Osteocyte (in vitro differentiated cells): Measurements from ENCODE around the gene HHIP. TPM values are rescaled to one million over a fixed set of nuclear protein-coding genes. Genes with fewer than 3 reads are reported as not detected.

Experiments used
- DNase-seq: peaks from one replicate; pipeline ENCODE4 v3.0.0; 2021; ENCODE audit warnings: mixed read lengths; ENCODE audit not compliant: unreplicated experiment; ENCODE audit errors: extremely low spot score
- H3K27ac Mint-ChIP-seq: one replicate; pipeline ENCODE4 v1.8.0; 2021; ENCODE audit warnings: mild to moderate bottlenecking, mixed read lengths; ENCODE audit not compliant: unreplicated experiment
- H3K27me3 Mint-ChIP-seq: one replicate; pipeline ENCODE4 v1.8.0; 2021; ENCODE audit warnings: mixed read lengths; ENCODE audit not compliant: unreplicated experiment
- H3K36me3 Mint-ChIP-seq: one replicate; pipeline ENCODE4 v1.8.0; 2021; ENCODE audit warnings: mixed read lengths; ENCODE audit not compliant: unreplicated experiment
- H3K4me1 Mint-ChIP-seq: one replicate; pipeline ENCODE4 v1.8.0; 2021; ENCODE audit warnings: mixed read lengths; ENCODE audit not compliant: unreplicated experiment
- H3K4me3 Mint-ChIP-seq: one replicate; pipeline ENCODE4 v1.8.0; 2021; ENCODE audit warnings: mild to moderate bottlenecking, moderate library complexity, mixed read lengths; ENCODE audit not compliant: unreplicated experiment
- H3K9me3 Mint-ChIP-seq: one replicate; pipeline ENCODE4 v1.8.0; 2021; ENCODE audit warnings: mixed read lengths; ENCODE audit not compliant: unreplicated experiment
- CTCF ChIP-seq: fragments of 200-600 bp; sonication (generic); IDR thresholded peaks from 2 replicates; pipeline ENCODE4 v1.5.0; 2021; ENCODE audit warnings: antibody characterized with exemption, mild to moderate bottlenecking, moderate library complexity
- total RNA-seq: library from RNA; stranded (reverse); gene quantifications from 2 replicates; pipeline ENCODE4 v1.2.1, GENCODE V29; 2021

HHIP gene
- total RNA-seq, 1 donor from 2014 or later, result 0.97 TPM

- no peak for DNase-seq
- Mint-ChIP-seq H3K4me1 (peaks cover 7% of the 10 kb centered on the region), H3K9me3 (no peaks in the 10 kb centered on the region), H3K4me3 (no peak overlapping the region), H3K27ac (no peak overlapping the region), H3K36me3 (peaks cover 2% of the 10 kb centered on the region), H3K27me3 (no peaks in the 10 kb centered on the region)
- TF ChIP-seq CTCF, result no peak
Measured at GRCh38 chr4:144614850-144615585, 30.9 kb upstream of the HHIP start.

GRCh38 chr4:144621681-144622080, 24.3 kb upstream of the HHIP start:
- TF ChIP-seq CTCF, result no peak
- DNase-seq, result no peak
- no peaks in the 10 kb centered on the region for H3K4me1 Mint-ChIP-seq
- no peaks in the 10 kb centered on the region for H3K9me3 Mint-ChIP-seq
- no peaks in the 10 kb centered on the region for H3K27me3 Mint-ChIP-seq
- peaks cover 2% of the 10 kb centered on the region for H3K36me3 Mint-ChIP-seq
- H3K4me3 Mint-ChIP-seq, result no peak overlapping the region
- H3K27ac Mint-ChIP-seq, result no peak overlapping the region

GRCh38 chr4:144627663-144628076, 18.3 kb upstream of the HHIP start:
- H3K4me3 Mint-ChIP-seq, result no peak overlapping the region
- no peaks in the 10 kb centered on the region for H3K4me1 Mint-ChIP-seq
- no peak for TF ChIP-seq CTCF
- no peak overlapping the region for H3K27ac Mint-ChIP-seq
- H3K36me3 Mint-ChIP-seq, result no peaks in the 10 kb centered on the region
- DNase-seq, result no peak
- H3K9me3 Mint-ChIP-seq, result no peaks in the 10 kb centered on the region
- no peaks in the 10 kb centered on the region for H3K27me3 Mint-ChIP-seq

GRCh38 chr4:144633215-144633614, 12.7 kb upstream of the HHIP start:
- Mint-ChIP-seq H3K36me3 (peaks cover 7% of the 10 kb centered on the region), H3K4me1 (no peaks in the 10 kb centered on the region), H3K27ac (no peak overlapping the region), H3K4me3 (no peak overlapping the region), H3K27me3 (no peaks in the 10 kb centered on the region), H3K9me3 (peaks cover 12% of the 10 kb centered on the region)
- TF ChIP-seq CTCF, result no peak
- no peak for DNase-seq

GRCh38 chr4:144634978-144635747, 10.8 kb upstream of the HHIP start:
- H3K4me1 Mint-ChIP-seq, result no peaks in the 10 kb centered on the region
- no peaks in the 10 kb centered on the region for H3K27me3 Mint-ChIP-seq
- H3K27ac Mint-ChIP-seq, result no peak overlapping the region
- peaks cover 18% of the 10 kb centered on the region for H3K9me3 Mint-ChIP-seq
- H3K36me3 Mint-ChIP-seq, result peaks cover 7% of the 10 kb centered on the region
- DNase-seq, result no peak
- TF ChIP-seq CTCF, result no peak
- H3K4me3 Mint-ChIP-seq, result no peak overlapping the region
